DMS 273 (cell line): ENCODE measurements around the gene LRFN4.
A peak's percentile ranks its signal among the peaks of the same experiment; 100 is the strongest.

Experiments
- DNase-seq: peaks from one replicate; lab custom pipeline; 2025; ENCODE audit not compliant: unreplicated experiment; lab: John Stamatoyannopoulos, UW

Gene LRFN4

GRCh38 chr11:66845143-66845875, 11.6 kb upstream of the LRFN4 start:
- DNase-seq: no peak

DNA sequence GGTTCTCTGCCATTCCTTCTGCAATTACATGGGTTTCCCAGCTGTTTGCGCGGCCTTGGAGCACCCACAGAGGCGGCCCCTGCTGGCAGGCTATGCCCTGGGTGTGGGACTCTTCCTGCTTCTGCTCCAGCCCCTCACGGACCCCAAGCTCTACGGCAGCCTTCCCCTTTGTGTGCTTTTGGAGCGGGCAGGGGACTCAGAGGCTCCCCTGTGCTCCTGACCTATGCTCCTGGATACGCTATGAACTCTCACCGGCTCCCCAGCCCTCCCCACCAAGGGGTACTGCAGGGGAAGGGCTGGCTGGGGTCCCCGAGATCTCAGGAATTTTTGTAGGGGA, 11.0 kb upstream of the LRFN4 start:
- no peak for DNase-seq

- DNase-seq: no peak
These were observed 10.2 kb upstream of the LRFN4 start for GRCh38 chr11:66846671-66847091.

DNA sequence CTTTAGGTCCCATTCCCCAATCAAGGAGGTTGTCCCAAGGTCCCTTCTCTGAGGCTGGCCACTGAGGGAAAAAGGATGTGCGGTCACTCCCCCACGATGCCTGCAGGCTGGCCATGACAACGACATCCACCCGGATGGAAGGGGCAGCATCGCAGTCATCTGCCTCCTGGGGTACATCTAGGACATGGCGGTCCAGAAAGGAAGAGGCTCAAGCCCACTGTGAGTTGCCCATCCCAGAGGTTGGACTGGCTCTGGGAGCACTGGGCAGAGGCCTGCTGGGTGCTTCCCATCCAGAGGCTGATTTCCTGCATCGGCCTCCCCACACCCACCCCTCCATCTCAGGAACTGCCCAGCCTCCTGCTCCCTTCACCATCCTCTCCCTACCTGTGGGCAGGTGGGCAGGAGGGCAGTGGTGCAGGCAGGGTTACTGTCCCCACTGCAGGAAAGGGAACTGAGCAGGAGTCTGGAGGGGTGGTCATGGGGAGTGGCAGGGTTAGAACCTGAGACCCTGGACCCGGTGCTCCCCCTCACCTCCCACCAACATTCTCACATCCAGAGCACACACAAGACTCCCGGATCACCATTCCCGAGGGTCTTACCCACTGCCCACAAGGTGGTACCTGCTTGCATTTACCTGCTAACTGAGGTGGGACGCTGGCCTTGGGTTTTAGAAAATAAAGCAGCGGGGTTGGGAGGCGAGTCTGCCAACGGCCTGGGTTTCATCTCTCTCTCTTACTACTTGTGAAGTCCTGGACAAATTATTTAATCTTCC, 9.2 kb upstream of the LRFN4 start:
- no peak for DNase-seq

- no peak for DNase-seq
These were observed 8.0 kb upstream of the LRFN4 start for GRCh38 chr11:66848671-66849500.

- no peak for DNase-seq
These were observed 7.2 kb upstream of the LRFN4 start for GRCh38 chr11:66849501-66850234.

GRCh38 chr11:66850235-66850587, 6.7 kb upstream of the LRFN4 start:
- DNase-seq: no peak

DNA sequence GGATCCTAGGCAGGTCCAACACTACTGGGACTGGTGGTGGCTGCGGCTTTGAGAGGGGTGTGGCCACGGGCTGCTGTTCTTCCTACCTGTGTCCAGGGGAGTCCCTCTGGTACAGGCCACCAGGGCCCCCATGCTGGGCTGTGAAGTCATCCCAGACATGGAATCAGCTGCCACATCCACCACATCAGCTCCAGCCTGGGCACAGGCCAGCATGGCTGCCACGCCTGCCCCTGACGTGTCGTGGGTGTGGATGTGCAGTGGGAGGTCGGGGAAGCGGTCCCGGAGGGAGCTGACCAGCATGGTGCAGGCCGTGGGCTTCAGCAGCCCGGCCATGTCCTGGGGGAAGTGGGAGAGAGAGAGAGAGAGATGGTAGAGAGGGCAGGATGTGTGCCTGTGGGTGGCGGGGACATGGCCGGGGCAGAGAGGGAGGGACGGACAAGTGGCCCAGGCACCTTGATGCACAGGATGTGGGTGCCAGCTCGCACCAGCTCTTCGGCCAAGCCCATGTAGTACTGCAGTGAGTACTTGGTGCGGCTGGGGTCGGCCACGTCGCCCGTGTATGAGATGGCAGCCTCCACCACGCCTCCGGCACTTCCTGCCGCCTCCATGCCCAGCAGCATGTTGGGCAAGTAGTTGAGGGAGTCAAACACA, 6.2 kb upstream of the LRFN4 start:
- DNase-seq: no peak

- no peak for DNase-seq
These were observed 5.6 kb upstream of the LRFN4 start for GRCh38 chr11:66851239-66851596.

- no peak for DNase-seq
These were observed 5.0 kb upstream of the LRFN4 start for GRCh38 chr11:66851698-66852465.

DNA sequence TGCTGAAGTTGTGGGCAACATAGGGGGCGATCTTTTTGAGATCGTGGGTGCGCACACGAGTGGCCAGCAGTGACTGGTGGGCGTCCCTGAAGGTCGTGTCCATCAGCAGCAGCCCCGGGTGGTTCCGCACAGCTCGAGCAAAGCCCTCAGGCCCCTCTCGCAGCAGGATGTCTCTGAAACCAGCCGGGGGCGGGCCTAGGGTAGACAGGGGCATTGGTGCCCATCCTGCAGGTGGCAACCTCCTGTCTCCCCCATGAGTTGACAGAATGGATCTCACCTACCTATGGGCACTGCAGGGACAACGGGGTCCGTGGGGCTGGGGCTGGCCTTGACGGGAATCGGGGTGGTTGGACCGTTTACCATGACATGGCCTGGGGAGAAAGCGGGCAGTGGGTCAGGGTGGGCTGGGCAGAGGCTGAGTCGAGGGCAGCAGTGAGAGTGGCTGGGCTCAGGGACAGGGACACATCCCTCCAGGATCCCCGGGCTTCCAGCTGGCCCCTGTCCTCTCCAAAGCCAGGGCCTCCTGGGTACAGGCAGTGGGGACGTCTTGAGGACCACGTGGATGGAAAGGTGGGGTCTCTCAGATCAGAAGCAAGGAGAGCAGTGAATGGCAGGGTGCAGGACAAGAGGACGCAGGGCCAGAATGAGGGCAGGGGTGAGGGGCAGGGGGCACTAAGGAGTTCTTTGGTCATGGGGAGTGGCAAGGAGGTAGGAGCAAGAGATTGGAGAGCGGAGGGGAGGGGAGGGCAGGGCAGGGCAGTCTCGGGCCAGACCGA, 4.2 kb upstream of the LRFN4 start:
- no peak for DNase-seq

DNA sequence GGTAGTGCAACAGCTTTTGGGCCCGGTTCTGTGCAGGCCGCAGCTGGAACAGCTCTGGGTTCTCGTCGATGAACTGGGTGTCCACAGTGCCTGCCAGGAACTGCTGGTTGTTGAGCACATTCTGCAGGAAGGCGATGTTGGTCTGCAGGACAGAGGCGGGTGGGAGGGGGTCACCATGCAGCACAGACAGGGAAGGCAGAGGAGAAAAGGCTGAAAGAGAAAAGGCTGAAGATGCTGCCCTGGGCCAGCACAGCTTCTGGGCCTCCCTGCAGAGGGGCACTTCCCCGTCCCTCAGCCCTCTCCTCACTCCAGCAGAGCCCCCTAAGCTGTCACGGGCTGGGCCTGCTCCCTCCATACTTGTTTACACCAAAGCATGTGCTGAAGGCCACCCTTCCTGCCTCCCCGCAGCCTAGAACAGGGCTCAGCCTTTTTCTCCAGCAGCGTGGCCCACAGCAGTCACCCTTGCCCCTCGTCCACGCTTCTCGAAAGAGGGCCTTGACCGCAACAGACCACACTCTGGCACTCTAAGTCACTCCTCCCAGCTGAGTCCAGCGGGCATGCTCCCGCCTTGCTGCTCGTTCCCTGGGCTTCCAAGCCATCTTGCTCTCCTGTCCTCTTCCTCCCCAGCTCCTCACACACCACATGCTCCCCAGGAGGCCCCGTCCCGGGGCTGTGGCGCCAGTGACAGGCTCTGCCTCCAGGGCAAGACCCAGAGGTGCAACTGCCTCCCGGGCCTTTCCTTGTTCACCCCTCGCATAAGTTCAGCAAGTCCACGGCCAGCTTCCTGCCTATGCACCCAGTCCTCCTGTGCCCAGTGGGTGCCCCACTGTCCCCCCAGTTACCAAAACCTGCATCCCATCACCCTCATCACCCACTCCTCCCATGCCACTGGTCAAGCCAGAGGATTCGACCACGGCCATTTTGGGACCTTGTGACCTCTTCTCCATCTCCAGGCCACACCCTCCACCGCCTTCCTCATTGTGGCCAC, 3.3 kb upstream of the LRFN4 start:
- no peak for DNase-seq

- DNase-seq: no peak
These were observed 2.6 kb upstream of the LRFN4 start for GRCh38 chr11:66854231-66854661.

DNA sequence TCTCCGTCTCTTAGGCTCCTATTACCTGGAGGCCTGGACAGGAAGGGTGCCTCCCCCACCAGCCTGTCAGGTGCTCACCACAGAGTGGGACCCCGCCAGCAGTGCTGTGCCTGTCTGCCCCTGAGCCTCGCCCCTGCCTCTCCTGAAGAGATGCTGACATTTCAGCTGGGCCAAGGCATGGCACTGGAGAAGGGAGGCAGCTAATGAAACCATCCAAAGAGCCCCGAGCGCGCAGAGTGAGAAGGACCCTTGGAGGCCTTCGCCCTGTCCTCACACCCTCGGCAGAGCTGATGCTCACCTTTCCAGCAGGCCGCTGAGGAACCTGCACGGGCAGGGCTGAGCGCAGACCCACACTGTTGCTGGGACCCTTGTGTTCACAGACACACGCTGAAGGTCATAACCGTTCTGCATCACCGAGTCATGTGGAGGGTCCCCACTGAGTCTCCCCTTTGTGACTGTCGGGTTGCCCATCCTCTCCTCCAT, 2.1 kb upstream of the LRFN4 start:
- no peak for DNase-seq

DNA sequence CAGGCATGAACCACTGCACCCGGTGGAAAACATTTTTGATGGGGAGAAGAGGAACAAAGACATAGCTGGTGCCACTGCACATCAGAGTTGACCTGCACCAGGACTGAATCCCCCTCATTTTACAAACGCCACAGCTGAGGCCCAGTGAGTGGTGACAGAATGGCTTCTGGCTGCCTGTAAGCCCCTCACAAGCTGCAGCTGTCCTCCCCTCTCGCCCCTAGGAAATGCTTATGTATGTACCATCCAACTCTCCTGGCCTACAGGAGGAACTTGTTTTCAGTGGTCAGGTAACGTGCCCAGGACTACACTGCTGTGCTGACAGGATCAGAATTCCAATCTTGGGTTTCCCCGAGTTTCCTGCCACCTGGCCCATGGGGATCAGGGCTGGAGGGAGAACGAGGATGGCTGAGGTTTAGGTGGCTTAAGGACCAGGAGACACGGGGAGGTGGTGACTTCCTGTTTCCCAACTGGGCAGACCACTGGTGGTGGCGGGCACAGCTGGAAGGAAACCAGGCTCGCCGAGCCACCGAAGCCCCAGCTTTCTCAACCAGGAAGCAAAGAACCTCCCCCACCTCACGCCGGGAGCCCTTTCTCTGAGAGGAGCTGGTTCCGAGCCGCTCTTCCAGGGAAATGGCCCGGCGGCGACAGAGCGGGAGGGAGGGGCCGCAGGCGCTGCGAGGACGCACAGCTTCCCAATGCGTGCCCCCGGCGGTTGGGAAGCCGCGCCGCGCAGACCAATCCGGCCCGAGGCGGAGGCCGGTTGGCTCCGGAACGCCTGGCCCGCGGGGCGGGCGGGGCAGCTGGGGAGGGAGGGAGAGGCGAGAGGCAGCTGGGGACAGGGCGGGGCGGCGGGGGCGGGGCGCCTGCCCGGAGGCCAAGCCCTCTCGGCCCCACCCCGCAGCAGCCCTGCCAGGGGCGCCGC, 1.0 kb upstream of the LRFN4 start:
- DNase-seq: peak; percentile 96

- peak; percentile 46 for DNase-seq
These were observed 516 bp downstream of the LRFN4 start for GRCh38 chr11:66857234-66857926.

DNA sequence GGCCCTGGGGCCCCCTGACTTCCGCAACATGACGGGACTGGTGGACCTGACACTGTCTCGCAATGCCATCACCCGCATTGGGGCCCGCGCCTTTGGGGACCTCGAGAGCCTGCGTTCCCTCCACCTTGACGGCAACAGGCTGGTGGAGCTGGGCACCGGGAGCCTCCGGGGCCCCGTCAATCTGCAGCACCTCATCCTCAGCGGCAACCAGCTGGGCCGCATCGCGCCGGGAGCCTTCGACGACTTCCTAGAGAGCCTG, 992 bp downstream of the LRFN4 start:
- no peak for DNase-seq
